Kidney (tissue), 14 donors: Measurements from ENCODE around the gene PNLDC1. TPM values are rescaled to one million over a fixed set of nuclear protein-coding genes. Genes with fewer than 3 reads are reported as not detected.

Experiments used
- DNase-seq, 5 donors: peaks; one replicate each; pipeline ENCODE4 v3.0.0-alpha.2; 2013 to 2020
- FAIRE-seq: peaks from 2 replicates; lab custom pipeline; 2012; peaks lifted over from hg19 to GRCh38; lab: Jason Lieb, UNC
- H3K27ac ChIP-seq, 2 donors: one replicate each; pipeline ENCODE4 v1.7.0; 2013; ENCODE audit warnings: low read depth in 2 of 2, low read length in 2 of 2, inconsistent platforms in 1 of 2
- H3K27me3 ChIP-seq: one replicate; pipeline ENCODE4 v1.7.1; 2013; ENCODE audit warnings: low read length, inconsistent platforms; ENCODE audit not compliant: control insufficient read depth, insufficient read depth
- H3K36me3 ChIP-seq, 3 donors: one replicate each; pipeline versions ENCODE4 v1.7.0 to v1.7.1; 2013; ENCODE audit warnings: low read length in 3 of 3, control low read depth in 1 of 3, inconsistent platforms in 1 of 3; ENCODE audit not compliant: insufficient read depth in 3 of 3, control insufficient read depth in 2 of 3
- H3K4me1 ChIP-seq, 3 donors: one replicate each; pipeline versions ENCODE4 v1.7.0 to v1.7.1; 2013; ENCODE audit warnings: low read length in 3 of 3, inconsistent platforms in 1 of 3, low read depth in 1 of 3; ENCODE audit not compliant: control insufficient read depth in 2 of 3, insufficient read depth in 2 of 3
- H3K4me3 ChIP-seq, 3 donors: one replicate each; pipeline versions ENCODE4 v1.7.0 to v1.8.1; 2013; ENCODE audit warnings: low read length in 3 of 3, control low read depth in 1 of 3, inconsistent platforms in 1 of 3
- H3K9ac ChIP-seq, 3 donors: one replicate each; pipeline versions ENCODE4 v1.7.0 to v1.7.1; 2013; ENCODE audit warnings: low read length in 3 of 3, control low read depth in 1 of 3, inconsistent platforms in 1 of 3
- H3K9me3 ChIP-seq, 3 donors: one replicate each; pipeline versions ENCODE4 v1.7.0 to v1.7.1; 2013; ENCODE audit warnings: low read length in 3 of 3, control low read depth in 1 of 3, inconsistent platforms in 1 of 3; ENCODE audit not compliant: control insufficient read depth in 2 of 3, insufficient read depth in 1 of 3
- intact Hi-C: fragments of 100-400 bp; cut with DNase I; formaldehyde crosslinking; loops from one replicate; pipeline ENCODE4 v1.11.1; 2022
- polyA plus RNA-seq: library from polyadenylated mRNA; stranded (reverse); fragments of 350-450 nt; fragmentation: Illumina TruSeq; extraction: RNeasy Lipid Tissue Mini Kit (QIAGEN cat#74804); gene quantifications from one replicate; pipeline ENCODE4 v1.2.3, GENCODE V29; 2014; ENCODE audit warnings: low read depth, low replicate concordance; ENCODE audit not compliant: insufficient read depth
- total RNA-seq: library from RNA; stranded (reverse); fragmentation: NEBNext Ultra II Directional; extraction: Animal tissue kit (Norgen Biotek cat#: 25700); gene quantifications from one replicate; pipeline ENCODE4 v1.2.1, GENCODE V29; 2021
- TF ChIP-seq, protein P1 (sequence below): IDR thresholded peaks from 3 replicates; pipeline ENCODE4 v1.5.1; 2012; ENCODE audit warnings: mild to moderate bottlenecking, moderate library complexity, borderline replicate concordance; ENCODE audit not compliant: insufficient read depth; ENCODE audit errors: extremely low read depth
- donor health status: control.
- donor health status: control.
- donor health status: control.
- donor health status: control.
- donor health status: control.
- donor health status: DM: yes; HTN: yes; CAD: no.
- donor health status: Normal renal cell carcinoma (clear cell type).

PNLDC1 gene
- total and polyA plus RNA-seq, 2 donors from 2014 or later = 0.34 TPM; not detected in 1

DNA sequence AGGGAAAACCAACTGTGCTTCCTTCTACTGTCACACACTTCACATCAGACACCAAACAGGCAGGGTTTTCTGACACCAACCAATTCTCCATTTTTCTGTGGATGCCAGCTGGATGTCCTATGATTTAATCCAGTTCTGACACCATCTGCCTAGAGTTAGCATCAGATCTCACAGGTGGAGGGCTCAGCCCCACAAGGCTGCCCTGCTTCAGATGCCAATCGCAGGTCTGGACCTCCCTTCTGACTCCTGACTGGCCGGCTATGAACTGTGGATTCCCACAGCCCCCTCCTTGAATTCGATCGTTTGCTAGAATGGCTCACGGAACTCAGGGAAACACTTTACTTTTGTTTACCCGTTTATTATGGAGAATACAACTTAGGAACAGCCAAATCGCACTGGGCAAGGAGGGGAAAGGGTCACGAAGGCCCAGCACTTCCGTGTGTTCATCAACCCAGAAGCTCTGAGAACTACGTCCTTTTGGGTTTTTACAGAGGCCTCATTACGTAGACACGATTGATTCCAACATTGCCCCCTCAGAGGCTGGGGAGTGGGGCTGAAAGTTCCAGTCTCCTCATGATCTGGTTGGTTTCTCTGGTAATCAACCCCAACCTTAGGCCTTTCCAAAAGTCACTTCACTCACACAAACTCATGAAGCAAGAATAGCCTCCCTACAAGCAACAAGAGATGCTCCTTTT lies 65.3 kb downstream of the PNLDC1 start:
- Histone ChIP-seq H3K9ac (no peak overlapping the region), H3K9me3 (no peaks in the 10 kb centered on the region), H3K36me3 (no peaks in the 10 kb centered on the region), H3K4me1 (no peaks in the 10 kb centered on the region), H3K27me3 (no peaks in the 10 kb centered on the region), H3K27ac (no peak overlapping the region), H3K4me3 (no peak overlapping the region)
- DNase-seq = no peak
- intact Hi-C loops = no loop called here
- no peak for FAIRE-seq
- TF ChIP-seq, protein P1, sequence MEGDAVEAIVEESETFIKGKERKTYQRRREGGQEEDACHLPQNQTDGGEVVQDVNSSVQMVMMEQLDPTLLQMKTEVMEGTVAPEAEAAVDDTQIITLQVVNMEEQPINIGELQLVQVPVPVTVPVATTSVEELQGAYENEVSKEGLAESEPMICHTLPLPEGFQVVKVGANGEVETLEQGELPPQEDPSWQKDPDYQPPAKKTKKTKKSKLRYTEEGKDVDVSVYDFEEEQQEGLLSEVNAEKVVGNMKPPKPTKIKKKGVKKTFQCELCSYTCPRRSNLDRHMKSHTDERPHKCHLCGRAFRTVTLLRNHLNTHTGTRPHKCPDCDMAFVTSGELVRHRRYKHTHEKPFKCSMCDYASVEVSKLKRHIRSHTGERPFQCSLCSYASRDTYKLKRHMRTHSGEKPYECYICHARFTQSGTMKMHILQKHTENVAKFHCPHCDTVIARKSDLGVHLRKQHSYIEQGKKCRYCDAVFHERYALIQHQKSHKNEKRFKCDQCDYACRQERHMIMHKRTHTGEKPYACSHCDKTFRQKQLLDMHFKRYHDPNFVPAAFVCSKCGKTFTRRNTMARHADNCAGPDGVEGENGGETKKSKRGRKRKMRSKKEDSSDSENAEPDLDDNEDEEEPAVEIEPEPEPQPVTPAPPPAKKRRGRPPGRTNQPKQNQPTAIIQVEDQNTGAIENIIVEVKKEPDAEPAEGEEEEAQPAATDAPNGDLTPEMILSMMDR = no peak

DNA sequence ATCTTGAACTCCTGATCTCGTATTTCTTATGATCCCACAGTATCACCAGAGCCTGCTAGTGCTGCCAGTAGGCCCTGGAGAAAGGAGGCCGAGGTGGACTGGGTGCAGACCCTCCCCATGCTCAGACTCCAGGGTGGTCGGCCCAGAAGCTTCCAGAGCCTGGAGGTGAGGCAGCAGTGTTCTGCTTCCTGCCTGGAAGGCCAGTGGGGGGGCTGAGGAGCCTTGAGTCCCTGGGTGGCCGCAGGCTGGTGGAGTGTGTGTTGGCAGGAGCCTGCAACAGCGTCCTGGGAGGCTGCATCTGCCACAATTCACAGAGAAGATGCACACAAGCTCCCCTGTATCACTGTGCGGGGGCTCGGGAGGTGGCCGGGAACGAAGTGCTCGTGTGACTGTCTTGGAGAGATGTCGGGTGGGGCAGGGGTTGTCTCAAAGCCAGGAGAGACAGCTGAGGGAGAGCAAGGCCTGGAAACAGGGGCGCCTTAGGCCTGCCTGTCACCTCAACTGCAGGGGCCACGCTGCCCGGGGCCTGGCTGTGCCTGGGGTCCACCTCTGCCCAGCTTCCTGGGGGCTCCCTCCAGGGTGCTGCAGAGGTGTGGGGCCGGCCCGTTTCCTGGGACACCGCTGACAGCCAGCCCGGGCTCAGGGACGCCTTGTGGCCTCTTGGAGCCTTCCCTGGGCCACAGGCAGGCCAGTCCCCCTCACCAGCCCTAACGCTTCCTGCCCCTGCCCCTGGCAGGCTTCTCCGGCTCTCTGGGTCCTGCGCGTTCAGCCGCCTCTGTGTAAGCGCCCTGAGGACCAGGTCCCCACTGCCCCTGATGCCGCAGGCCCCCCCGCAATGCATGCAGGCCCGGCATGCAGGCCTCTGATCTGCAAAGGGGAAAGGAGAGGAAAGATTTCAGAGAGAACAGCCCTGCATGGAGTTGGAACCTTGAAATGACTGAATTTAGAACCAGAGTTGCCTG lies 66.5 kb downstream of the PNLDC1 start:
- Histone ChIP-seq H3K27ac (no peak overlapping the region), H3K4me3 (no peak overlapping the region), H3K9ac (no peak overlapping the region), H3K36me3 (no peaks in the 10 kb centered on the region), H3K9me3 (no peaks in the 10 kb centered on the region), H3K4me1 (no peaks in the 10 kb centered on the region), H3K27me3 (no peaks in the 10 kb centered on the region)
- no peak for FAIRE-seq
- DNase-seq = no peak
- intact Hi-C loops = no loop called here
- TF ChIP-seq, protein P1 = no peak

Other genes with a start within 250 kb of the PNLDC1 start
- 1,836 TPM for gene SOD2, start 107.0 kb upstream of the PNLDC1 start, total RNA-seq
- gene SOD2, start 107.0 kb upstream of the PNLDC1 start, polyA plus RNA-seq = 204 TPM
- 108 TPM for gene WTAP, start 72.8 kb upstream of the PNLDC1 start, total RNA-seq
- gene WTAP, start 72.8 kb upstream of the PNLDC1 start, polyA plus RNA-seq = 63.5 TPM
- gene ACAT2, start 38.2 kb upstream of the PNLDC1 start, total RNA-seq = 20.4 TPM
- 30.5 TPM for gene ACAT2, start 38.2 kb upstream of the PNLDC1 start, polyA plus RNA-seq
- 130 TPM for gene TCP1, start 10.7 kb upstream of the PNLDC1 start, total RNA-seq
- 121 TPM for gene TCP1, start 10.7 kb upstream of the PNLDC1 start, polyA plus RNA-seq
- 56.7 TPM for gene MRPL18, start 9.8 kb upstream of the PNLDC1 start, total RNA-seq
- 87.2 TPM for gene MRPL18, start 9.8 kb upstream of the PNLDC1 start, polyA plus RNA-seq
- not detected for gene MAS1, start 90.7 kb downstream of the PNLDC1 start, total RNA-seq
- not detected for gene MAS1, start 90.7 kb downstream of the PNLDC1 start, polyA plus RNA-seq
- gene IGF2R, start 168.8 kb downstream of the PNLDC1 start, total RNA-seq = 88.6 TPM
- gene IGF2R, start 168.8 kb downstream of the PNLDC1 start, polyA plus RNA-seq = 23.7 TPM